ENCODE data around the gene S100A14.

S100A14 gene

DNA sequence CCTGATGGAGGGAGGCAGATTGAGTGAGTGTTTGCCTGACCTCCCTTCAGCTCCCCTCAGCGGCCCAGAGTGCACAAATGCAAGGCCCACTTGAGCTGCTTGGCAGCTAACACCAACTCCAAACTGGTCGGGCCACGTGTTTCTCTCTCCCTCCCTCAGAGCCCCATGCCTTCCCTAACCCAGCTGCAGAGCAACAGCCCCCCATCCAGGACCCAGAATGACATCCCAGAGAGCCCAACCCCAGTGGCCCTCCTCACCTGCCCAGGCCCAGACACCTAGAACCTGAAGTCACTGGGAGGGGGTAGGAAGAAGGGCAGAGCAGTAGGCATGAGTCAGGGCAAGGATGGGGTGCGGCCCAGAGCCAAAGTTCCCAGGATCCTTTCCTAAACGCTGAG lies 789 bp upstream of the S100A14 start:
- no peak for DNase-seq (ENCODE audit: low read depth in 2 of 3, low spot score in 2 of 3)

DNA sequence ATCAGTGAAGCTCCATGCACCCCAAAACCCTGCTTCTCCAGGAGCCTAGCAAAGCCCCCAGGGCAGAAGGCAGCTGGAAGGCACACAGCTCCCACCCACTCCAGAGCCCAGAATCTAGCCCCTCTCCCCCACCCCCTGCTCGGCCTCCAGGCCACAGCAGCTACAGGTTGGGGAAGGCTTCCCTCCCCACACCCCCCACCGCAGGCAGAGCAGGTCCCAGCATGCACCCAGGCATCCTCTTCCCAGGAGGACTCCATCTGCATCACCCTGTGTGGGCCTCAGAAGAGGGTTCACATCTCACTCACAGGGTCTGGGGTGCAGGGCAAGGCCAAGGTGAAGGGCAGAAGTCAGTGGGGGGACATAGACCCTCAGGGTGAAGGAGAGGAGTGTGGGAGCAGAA lies 719 bp downstream of the S100A14 start:
- DNase-seq (ENCODE audit: low read depth in 2 of 3, low spot score in 2 of 3) = no peak

DNA sequence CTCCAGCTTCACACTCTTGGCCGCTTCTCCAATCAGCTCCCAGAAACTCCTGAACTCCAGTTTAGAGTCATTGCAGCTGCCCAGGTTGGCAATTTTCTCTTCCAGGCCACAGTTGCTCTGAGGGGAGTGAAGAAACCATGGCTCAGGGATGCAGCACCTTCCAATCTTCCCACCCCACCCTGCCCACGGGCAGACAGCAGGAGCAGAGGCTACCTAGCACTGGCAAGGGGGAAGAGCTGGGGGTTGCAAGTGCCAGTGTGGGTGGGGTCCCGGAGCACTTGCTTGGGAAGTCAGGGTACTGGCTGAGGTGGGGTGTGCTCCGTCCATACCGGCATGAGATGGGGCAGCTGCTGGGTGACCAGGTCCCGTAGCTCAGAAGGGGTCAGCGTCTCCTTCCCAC lies 1.2 kb downstream of the S100A14 start:
- no peak for DNase-seq (ENCODE audit: low read depth in 2 of 3, low spot score in 2 of 3)

DNA sequence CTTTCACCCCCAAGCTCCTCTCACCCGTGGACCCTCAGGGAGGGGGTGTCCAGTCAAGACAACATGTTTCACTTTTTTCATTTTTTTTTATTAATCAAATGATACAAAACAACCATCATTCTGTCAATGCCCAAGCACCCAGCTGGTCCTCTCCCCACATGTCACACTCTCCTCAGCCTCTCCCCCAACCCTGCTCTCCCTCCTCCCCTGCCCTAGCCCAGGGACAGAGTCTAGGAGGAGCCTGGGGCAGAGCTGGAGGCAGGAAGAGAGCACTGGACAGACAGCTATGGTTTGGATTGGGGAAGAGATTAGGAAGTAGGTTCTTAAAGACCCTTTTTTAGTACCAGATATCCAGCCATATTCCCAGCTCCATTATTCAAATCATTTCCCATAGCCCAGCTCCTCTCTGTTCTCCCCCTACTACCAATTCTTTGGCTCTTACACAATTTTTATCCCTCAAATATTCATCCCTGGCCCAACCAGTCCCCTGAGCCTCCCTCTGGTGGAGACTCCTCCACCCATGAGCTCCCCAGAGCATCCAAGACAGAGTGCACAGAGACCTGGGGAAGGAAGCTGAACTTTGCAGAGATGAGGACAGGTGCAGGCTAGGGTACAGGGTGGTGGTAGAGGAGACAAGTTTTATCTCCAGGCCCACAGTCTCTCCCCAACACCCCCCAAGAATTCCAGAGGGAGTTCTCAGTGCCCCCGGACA lies 1.8 kb downstream of the S100A14 start:
- DNase-seq (ENCODE audit: low read depth in 2 of 3, low spot score in 2 of 3) = no peak

DNA sequence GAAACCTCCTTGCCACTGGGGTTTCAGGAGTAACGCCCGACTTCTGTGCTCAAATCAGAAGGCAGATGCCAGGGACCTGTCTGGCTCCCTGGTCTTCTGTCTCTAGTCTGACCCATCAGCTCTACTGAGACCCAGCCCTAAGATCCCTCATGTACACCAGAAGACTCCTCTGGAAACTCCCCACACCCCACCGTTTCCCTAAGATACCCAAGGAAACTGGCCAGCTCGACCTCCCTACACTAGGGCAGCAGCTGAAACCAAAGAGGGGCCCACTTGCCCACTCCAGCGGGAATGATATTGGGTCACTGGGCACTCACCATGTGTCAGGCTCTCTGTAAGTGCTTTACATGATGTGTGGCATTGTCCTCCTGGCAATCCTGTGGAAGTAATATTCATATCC lies 2.7 kb downstream of the S100A14 start:
- no peak for DNase-seq (ENCODE audit: low read depth in 2 of 3, low spot score in 2 of 3)

DNA sequence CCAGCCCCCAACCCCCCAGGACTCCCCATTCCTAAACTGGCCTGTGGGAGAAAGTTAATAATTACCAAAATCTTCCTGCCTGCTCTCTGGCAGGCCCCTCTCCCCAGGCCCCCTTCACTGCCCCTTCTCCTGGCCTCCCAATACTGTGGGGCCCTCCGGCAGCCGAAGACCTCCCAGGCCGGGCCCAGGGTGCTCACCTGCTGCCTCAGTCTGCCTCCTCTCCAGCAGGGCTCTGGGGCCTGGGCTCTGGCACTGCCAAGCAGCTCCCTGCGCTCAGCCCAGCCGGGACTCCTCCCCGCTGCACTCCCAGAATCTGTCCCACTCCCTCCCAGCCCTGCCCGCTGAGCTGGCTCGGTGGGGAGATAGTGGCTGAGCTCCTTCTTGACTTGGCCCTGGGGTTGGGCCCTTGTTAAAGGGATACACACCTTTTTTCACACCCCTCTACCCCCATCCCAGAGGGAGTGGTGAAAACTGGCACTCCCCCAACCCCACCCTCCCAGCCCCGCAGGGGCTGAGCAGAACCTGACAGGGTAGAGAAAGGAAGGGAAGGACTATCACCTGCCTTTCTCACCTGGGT lies 3.3 kb downstream of the S100A14 start, which contains the start of gene S100A16:
S100A16 (minus strand) TSS at position 383 of the 577 bp plus-strand sequence. CDS start 4,986 bp downstream, outside the sequence.
- DNase-seq (ENCODE audit: low read depth in 2 of 3, low spot score in 2 of 3) = no peak

DNA sequence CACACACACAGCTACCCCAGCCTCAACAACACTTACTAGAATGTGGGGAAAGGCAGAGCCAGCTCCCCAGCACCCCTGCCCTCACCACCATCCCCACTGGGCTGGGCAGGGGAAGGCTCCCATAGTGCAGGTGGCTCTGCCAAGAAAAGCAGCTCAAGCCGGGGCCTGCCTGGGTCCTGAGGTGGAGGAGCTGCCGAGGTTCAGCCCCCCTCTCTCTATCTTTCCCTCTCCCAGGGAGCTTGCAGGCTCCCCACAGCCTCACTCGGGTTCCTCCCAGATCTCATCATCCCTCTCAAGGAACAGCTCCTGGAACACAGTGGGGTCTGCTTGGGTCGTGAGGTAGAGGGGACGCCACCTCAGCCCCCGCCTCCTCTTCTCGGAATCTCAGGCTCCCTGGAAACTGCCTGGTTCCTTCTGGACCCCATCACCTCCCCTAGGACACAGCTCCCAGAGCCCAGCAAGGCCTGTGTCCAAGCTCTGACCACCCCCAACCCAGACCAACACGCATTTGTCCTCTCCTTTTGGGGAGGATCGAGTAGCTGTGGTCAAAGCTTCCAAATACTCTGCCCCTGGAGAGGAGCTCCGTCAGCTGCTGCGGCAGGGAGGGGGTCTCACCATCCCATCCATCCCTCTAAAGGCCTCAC lies 3.9 kb downstream of the S100A14 start:
- no peak for DNase-seq (ENCODE audit: low read depth in 2 of 3, low spot score in 2 of 3)

DNA sequence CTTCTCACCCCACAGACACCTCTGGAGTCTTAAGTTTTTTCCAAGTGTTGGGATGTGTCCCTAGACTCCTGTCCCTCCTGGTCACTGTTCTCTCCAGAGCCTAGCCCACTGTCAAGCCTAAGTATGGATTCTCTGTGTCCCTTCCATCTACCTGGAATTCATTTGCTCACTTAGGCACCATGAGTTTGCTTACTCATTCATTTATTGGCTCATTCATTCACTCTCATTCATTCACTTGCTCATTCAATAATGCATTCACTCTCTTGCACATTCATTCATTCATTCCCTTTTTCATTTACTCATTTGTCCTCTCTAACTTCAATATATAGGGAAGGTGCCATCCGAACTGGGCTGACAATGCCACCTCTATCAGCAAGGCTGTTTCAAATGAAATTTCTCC lies 4.8 kb downstream of the S100A14 start:
- no peak for DNase-seq (ENCODE audit: low read depth in 2 of 3, low spot score in 2 of 3)

DNA sequence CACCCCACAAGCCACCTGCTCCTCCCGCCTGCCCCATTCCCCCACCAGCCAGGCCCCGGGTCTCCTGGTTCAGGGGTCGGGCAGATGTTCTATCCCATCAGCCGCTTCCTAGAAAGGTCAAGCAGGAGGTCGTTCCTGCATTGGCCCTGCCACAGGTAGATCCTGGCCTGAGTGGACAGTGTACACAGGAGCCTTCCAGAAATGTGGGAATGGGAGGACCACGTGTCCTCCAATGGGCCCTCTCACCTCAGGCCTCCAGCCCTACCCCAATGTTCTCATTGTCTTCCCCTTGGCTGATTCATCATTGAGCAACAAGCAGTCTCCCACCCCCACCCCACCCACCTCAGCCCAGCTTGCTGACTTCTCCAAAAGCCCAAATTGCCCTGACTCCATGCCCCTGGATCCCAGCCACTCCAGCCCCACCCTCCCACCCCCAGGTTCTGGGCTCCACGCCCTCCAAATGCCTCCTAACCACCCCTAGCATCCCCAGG lies 5.3 kb downstream of the S100A14 start:
- DNase-seq (ENCODE audit: low read depth in 2 of 3, low spot score in 2 of 3) = no peak

DNA sequence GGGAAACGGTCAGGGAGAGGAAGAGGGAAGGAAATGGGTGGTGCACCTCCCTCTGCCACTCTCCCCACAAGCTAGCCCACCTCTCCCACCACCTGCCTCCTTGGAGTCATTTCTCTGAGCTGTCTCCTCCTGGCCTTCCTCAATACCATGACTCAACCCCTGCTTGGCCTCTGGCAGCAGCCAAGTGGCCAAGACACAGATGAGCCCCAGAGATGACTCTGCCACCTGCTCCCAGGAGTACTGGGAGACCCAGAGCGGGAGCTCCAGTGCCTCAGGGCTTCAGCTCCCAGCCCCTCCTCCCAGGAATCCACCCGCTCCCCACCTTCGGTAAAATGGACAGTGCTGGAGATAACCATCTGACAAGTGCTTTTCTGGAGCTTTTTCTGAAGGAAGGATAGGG lies 5.8 kb downstream of the S100A14 start:
- DNase-seq (ENCODE audit: low read depth in 2 of 3, low spot score in 2 of 3) = no peak

DNA sequence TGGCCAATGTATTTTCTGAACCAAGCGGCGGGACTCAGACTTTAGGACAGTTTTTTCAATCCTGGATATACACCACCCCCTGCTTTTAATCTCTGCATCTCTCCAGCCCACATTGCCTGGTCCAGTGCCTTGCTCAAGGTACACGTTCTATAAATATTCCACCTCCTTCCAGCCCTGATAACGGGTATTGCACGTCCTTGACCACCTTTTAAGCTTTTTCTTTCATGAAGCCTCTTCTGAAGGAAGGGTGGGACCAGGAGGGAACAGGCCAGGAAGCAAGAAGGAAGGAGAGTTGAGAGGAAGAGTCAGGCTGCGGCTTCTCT lies 6.6 kb downstream of the S100A14 start:
- no peak for DNase-seq (ENCODE audit: low read depth in 2 of 3, low spot score in 2 of 3)

DNA sequence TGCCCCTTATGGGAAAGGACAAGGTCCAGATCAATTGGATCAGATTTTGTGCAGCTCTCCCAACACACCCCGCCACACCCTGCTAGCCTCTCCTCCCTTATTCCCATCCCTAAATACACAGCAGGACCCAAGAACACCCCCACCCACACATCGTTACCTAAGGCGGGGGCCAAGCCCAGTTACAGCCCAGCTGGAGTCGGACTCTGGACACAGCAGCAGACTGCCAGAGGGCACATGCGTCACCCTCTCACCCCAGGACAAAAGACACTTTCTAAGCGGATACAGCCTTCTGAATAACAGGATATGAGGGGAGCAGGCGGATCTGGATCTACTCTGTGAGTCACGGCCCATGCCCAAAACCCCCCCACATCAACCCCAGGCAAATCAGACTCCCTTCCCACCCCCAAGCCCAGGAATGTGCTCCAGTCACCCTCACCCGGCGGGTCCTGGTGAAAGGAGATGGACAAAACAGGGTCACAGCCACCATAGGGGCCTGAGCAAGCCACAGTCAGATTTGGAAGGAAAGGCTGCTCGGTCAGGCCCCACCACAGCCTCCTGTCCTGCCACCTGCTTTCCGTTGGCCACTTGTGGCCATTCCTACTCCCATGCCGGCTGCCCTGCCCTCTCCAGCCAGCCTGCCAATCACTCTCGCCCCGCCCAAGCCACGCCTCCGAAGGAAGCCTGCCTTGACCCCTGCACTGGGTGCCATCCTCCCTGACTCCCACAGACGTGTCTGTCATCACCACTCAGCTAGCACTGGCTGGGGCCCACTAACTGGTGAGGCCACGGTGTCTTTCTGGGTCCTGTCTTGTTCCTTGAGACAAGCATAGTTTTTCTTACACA lies 7.2 kb downstream of the S100A14 start:
- no peak for DNase-seq (ENCODE audit: low read depth in 2 of 3, low spot score in 2 of 3)

DNA sequence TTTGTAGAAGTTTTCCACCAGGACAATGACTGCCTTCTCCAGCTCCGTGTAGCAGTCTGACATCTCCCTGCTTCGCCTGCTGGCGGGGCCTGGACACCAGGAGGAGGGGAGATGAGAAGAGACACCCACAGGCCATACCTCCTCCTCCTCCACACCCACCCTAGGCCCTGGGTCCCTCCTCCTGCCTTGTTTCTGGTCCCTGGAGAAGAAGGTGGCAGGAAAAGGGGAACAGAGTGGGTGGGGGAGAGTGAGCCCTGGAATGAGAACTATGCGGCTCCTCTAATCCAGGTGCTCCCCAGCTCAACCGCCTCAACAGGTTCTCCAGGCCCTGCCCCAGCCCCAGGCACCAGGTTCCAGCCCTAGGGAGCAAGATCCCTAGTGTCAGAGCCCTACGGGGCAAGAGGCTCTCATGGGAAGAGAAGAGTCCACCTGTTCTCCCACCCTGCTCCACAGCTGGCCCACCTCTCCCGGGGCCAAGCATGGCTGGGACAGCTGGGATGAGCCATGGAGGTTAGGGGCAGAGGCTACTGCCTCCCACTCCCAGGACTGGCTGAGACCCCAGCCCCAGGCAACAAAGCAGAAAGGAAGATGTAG lies 7.9 kb downstream of the S100A14 start:
- DNase-seq (ENCODE audit: low read depth in 2 of 3, low spot score in 2 of 3) = no peak

DNA sequence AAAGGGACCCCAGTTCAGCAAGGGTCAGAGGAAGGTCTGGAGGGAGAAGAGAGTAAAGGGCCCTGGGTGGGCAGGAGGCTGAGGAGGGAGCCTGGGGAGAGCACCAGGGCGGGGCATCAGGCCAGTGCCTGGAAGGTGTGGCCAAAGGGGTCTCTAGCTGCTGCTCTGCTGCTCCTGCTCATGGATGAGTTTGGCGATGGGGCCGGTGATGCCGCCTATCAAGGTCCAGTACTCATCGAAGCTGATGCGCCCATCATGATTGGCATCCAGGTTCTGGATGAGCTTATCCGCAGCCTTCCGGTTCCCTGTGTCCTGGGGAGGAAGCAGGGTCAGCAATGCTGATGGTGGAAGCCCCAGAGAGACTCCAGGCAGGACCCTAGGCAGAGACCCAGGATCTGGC lies 8.7 kb downstream of the S100A14 start:
- no peak for DNase-seq (ENCODE audit: low read depth in 2 of 3, low spot score in 2 of 3)

DNA sequence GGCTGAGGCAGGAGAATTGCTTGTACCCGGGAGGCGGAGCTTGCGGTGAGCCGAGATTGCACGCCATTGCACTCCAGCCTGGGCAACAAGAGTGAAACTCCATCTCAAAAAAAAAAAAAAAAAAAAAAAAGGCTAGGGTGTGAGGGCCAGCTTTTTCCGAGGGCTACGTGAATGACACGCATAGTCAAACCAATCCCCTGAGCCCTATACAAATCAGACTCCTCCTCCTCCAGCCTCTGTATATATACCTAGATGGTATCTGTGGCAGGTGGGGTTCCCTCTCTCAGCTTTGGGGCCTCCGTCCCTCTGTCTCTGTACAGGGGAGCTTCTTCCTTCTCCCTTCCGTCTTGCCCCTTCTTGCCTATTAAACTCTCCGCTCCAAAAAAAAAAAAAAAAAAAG lies 9.9 kb downstream of the S100A14 start:
- DNase-seq (ENCODE audit: low read depth in 2 of 3, low spot score in 2 of 3) = no peak

DNA sequence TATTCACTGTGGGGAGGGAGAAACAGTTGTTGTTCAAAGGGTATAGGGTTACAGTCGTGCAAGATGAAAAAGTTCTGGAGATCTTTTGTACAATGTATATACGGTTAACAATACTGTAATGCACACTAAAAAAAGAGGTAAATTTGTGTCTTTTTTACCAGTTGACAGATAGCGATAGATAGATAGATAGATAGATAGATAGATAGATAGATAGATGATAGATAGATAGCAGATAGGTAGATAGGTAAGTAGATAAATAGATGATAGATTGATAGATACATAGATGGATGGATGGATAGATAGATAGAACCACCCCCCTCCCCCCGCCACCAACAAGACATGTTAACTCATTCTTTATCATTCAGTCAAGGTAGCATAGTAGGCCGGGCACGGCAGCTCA lies 13.4 kb downstream of the S100A14 start:
- no peak for DNase-seq (ENCODE audit: low read depth in 2 of 3, low spot score in 2 of 3)

DNA sequence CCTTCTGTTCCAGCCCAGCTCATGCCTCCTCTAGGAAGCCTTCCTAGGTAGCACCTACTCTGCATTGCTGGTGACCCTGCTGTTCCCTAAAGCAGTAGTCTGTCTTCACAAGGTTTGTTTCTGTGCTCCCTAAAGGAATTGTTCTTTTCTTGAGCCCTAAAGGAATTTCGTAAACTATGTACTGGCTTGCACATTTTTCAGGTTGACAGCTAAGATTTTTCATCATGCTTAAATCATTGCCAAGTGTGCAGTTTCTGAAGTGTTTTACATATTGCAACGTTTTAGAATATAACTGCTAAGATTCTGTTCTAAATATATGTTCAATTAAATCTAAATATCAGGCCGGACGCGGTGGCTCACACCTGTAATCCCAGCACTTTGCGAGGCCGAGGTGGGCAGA lies 16.3 kb downstream of the S100A14 start:
- DNase-seq (ENCODE audit: low read depth in 2 of 3, low spot score in 2 of 3) = no peak

DNA sequence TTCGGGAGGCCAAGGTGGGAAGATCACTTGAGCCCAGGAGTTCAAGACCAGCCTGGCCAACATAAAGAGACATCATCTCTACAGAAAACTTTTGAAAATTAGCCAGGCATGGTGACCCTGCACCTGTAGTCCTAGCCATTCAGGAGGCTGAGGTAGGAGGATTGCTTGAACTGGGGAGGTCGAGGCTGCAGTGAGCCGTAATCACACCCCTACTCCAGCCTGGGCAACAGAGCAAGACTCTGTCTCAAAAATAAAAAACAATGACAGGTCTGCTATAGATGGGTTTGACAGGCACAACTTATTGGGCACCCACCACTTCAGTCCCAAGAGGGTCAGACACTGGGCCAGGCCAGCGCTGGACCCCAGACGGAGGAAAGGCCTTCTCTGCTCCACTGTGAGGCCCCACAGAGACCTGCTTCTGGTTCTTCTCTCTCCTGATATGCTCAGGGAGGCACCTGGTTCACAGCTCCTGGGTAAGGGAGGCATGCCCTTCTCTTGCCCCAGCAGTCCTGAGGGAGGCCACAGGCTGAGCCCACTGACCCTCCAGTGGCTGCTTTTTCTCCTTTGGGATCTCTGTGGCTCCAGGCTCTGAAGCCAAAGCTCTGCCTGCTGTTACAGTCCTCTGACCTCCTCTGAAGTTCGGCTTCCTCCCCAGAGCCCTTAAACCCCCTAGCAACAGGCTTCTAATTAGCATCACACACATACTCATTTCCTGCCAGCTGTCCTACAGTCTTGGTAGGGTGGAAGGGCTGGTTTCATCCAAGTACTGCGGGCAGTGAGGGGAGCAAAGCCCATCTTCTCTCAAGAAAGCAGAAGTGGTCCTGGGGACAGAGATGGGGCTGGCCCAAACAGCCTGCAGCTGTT lies 17.6 kb downstream of the S100A14 start:
- no peak for DNase-seq (ENCODE audit: low read depth in 2 of 3, low spot score in 2 of 3)

DNA sequence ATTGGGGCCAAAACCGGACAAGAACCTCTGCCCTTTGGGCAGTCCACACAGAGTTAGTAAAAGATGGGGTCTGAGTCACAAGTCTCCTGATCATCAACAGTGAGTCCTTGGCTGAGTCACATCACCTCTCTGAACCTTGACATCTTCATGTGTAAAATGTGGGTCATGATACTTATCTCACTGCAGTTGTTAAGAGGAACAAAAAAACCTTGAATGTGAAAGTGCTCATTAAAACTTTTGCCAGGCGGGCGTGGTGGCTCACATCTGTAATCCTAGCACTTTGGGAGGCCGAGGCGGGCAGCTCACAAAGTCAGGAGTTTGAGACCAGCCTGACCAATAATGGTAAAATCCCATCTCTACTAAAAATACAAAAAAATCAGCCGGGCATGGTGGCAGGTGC lies 18.9 kb downstream of the S100A14 start:
- no peak for DNase-seq (ENCODE audit: low read depth in 2 of 3, low spot score in 2 of 3)

DNA sequence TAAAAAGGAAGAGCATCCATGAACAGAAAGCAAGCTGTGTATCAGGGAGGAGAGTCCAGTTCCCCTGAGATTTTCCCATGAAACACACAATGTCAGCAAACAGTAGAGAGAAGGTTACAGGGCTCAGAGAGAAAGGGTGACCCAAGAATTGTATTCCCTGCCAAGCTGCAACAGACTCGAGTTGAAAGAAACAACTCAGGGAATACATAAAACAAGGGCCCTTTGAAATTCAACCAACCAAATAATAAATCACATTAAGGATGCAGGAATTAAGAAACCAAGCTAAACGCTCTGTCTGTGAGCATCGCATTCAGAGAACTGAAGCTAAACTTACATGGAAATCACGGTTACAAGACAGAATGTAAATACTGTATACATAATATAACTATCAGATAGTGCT lies 23.4 kb downstream of the S100A14 start:
- no peak for DNase-seq (ENCODE audit: low read depth in 2 of 3, low spot score in 2 of 3)

Data from activated CD8-positive, alpha-beta memory T cell treated with anti-CD3 and anti-CD28 coated beads for 48 hours (primary cell).